GM19025 (cell line): ENCODE measurements around the gene ALOXE3.
"Not testable (repeated sequence)": the region's sequence is repeated elsewhere in the genome, so short reads cannot be mapped to it uniquely, and the experiment has no call there.

Experiments
- ATAC-seq: cut with Tn5 transposase; IDR thresholded peaks from one replicate; pipeline ENCODE4 v1.9.1; 2021; ENCODE audit warnings: mild to moderate bottlenecking, low read depth, moderate library complexity; ENCODE audit not compliant: unreplicated experiment

ALOXE3 gene

GRCh38 chr17:8123695-8124349 is 5.5 kb upstream of the ALOXE3 start, which contains the start of gene HES7:
Gene HES7 (minus strand): TSS chr17:8124106. CDS start chr17:8124084, 22 bp downstream.
- ATAC-seq, result no peak

- no peak for ATAC-seq
These were observed 4.8 kb upstream of the ALOXE3 start for GRCh38 chr17:8122924-8123694.

GRCh38 chr17:8122422-8122923 is 4.2 kb upstream of the ALOXE3 start:
- ATAC-seq, result no peak

- ATAC-seq, result no peak
These were observed 3.5 kb upstream of the ALOXE3 start for GRCh38 chr17:8121681-8122421.

GRCh38 chr17:8121407-8121680 is 3.0 kb upstream of the ALOXE3 start:
- no peak for ATAC-seq

GRCh38 chr17:8120520-8121406 is 2.4 kb upstream of the ALOXE3 start:
- no peak for ATAC-seq

- no peak for ATAC-seq
These were observed 1.5 kb upstream of the ALOXE3 start for GRCh38 chr17:8119581-8120519.

GRCh38 chr17:8118769-8119580 is 661 bp upstream of the ALOXE3 start:
- ATAC-seq, result peak; percentile 42

GRCh38 chr17:8117367-8117979 is 841 bp downstream of the ALOXE3 start:
- ATAC-seq, result no peak

- ATAC-seq, result no peak
These were observed 1.5 kb downstream of the ALOXE3 start for GRCh38 chr17:8116776-8117175.

GRCh38 chr17:8110907-8111306 is 7.4 kb downstream of the ALOXE3 start:
- no peak for ATAC-seq

- no peak for ATAC-seq
These were observed 7.9 kb downstream of the ALOXE3 start for GRCh38 chr17:8110456-8110804.

- ATAC-seq, result no peak
These were observed 8.5 kb downstream of the ALOXE3 start for GRCh38 chr17:8109661-8110455.

- no peak for ATAC-seq
These were observed 9.2 kb downstream of the ALOXE3 start for GRCh38 chr17:8108972-8109660.

GRCh38 chr17:8106980-8107379 is 11.3 kb downstream of the ALOXE3 start:
- not testable (repeated sequence) for ATAC-seq

- no peak for ATAC-seq
These were observed 12.3 kb downstream of the ALOXE3 start for GRCh38 chr17:8105957-8106398.

- ATAC-seq, result no peak
These were observed 13.4 kb downstream of the ALOXE3 start for GRCh38 chr17:8104911-8105310.
